UCSD-AML1 (cell line): ENCODE data around the gene SMPDL3A.
"Not testable (repeated sequence)": the region's sequence is repeated elsewhere in the genome, so short reads cannot be mapped to it uniquely, and the experiment has no call there.

Experiments used
- DNase-seq: peaks from one replicate; lab custom pipeline; 2025; ENCODE audit not compliant: unreplicated experiment; lab: John Stamatoyannopoulos, UW

Gene SMPDL3A, protein sequence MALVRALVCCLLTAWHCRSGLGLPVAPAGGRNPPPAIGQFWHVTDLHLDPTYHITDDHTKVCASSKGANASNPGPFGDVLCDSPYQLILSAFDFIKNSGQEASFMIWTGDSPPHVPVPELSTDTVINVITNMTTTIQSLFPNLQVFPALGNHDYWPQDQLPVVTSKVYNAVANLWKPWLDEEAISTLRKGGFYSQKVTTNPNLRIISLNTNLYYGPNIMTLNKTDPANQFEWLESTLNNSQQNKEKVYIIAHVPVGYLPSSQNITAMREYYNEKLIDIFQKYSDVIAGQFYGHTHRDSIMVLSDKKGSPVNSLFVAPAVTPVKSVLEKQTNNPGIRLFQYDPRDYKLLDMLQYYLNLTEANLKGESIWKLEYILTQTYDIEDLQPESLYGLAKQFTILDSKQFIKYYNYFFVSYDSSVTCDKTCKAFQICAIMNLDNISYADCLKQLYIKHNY

DNA sequence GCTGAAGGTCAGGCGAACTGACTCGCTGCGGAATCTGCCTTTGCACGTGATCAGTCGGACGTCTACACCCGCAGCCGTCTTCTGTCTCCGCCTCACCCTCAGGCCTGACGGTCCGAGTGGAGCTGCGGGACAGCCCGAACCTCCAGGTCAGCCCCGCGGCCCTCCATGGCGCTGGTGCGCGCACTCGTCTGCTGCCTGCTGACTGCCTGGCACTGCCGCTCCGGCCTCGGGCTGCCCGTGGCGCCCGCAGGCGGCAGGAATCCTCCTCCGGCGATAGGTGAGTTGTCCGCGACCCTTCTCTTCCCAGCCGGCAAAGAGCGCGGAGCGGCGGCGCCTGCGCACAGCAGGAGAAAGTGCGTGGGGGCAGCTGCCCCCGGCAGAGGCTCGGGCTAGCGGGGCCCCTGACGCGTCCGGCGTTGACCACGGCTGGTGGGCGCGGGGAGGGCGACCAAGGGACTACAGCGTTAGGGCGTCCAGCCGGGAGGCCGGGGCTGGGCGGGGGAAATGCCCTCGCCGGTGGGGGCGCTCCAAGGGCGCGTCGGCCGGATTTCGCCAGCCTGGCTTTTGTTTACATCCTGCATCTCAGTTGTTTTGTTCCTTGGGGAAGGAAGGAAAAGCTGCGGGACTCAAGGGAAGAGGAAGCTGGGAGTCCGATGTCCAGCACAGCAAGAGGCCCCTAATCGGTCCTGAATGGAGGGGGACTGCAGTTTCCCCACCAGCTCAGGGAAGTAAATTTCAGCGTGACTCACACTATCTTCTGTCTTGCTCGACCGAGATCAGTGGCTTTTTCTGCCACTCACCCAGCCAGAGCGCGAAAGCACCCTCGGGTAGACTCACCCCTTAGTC is at the start of gene SMPDL3A:
Gene SMPDL3A (plus strand): TSS at position 77 of the 846 bp plus-strand sequence. CDS start 89 bp downstream, at position 166.
- DNase-seq, result peak; percentile 39

GRCh38 chr6:122740091-122740490 is 49.0 kb upstream of the SMPDL3A start:
- DNase-seq, result no peak

DNA sequence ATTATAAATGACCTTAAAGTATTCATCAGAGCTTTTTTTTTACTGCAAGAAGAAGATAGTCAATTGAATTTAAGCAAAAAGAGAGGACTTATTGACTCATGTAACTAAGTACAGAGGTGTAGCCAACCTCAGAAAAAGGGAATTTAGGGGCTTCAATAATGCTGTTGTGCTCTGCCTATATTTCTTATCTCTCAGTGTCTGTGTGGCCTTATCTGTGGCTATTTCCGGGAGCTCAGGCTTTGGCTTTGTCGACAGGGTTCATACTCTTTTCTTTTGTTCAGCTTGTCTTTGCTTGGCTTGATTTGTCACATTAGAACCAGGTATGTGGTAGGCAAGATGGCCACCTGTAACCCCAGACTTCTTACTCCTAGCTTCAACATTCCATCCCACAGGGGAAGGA is 48.1 kb upstream of the SMPDL3A start:
- DNase-seq, result no peak

GRCh38 chr6:122744247-122744646 is 44.8 kb upstream of the SMPDL3A start:
- not testable (repeated sequence) for DNase-seq

DNA sequence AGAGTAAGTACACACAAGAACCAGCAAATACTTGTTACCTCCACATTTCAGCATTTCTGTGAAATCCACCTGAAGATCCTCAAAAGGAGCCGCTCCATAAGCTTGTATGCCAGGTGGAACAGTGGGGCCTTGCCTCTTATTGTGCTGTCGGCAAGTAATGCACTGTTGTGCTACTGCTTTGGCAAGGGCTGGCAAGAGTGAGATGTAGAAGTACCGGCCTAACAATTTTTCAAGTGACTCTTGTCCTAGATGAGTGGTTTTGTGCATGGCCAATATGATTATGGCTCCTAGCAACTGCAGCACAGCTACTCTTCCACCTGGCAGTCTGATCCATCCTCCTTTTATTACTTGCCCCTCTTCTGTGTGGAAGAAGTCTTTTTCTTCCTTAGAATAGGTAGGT is 44.2 kb upstream of the SMPDL3A start:
- DNase-seq, result not testable (repeated sequence)

DNA sequence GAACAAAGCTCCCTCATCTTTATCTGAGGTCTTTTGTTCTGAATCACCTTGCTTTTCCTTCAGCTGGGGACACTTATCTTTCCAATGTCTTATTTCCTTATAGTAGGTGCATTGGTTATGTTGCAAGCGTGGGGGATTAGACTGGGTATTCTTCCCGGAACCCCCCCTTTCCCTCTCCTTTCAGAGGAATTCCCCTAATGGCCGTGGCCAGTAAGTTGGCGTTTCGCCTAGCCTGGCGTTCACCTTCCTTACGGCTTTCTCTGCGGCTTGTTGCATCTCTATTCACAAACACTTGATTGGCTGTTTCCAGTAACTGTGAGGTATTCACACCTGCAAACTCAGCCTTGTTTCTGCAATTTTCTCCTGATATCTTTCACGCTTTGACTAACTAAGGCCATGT is 42.4 kb upstream of the SMPDL3A start:
- DNase-seq, result no peak

DNA sequence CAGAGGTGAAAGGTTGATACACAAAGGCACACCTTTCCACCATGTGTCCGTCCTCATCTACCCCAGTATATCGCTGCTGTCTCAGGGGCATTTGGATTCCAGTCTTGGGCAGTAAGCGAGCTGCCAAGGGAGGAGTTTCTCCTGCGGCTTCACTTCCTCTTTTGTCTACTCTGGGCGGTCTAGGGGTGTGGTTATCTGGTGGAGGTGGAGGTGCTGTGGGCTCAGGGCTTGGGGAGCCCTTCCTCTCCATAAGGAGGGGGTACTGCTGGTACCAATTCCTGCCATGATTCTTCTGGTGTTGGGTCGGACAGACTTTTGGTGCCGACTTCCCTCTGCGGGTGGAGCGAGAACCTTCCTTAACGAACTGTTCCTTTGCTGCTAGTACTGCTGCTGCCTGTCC is 41.5 kb upstream of the SMPDL3A start:
- DNase-seq, result peak; percentile 14

DNA sequence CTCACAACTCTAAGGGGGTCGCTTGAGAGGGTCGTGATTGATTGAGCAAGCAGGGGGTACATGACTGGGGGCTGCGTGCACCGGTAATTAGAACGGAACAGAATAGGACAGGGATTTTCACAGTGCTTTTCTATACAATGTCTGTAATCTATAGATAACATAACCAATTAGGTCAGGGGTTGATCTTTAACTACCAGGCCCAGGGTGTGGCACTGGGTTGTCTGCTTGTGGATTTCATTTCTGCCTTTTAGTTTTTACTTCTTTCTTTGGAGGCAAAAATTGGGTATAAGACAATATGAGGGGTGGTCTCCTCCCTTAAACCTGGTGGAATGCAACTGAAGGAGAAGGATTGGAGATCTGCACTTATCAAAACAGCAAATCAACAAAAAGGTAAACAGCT is 40.1 kb upstream of the SMPDL3A start:
- DNase-seq, result not testable (repeated sequence)

DNA sequence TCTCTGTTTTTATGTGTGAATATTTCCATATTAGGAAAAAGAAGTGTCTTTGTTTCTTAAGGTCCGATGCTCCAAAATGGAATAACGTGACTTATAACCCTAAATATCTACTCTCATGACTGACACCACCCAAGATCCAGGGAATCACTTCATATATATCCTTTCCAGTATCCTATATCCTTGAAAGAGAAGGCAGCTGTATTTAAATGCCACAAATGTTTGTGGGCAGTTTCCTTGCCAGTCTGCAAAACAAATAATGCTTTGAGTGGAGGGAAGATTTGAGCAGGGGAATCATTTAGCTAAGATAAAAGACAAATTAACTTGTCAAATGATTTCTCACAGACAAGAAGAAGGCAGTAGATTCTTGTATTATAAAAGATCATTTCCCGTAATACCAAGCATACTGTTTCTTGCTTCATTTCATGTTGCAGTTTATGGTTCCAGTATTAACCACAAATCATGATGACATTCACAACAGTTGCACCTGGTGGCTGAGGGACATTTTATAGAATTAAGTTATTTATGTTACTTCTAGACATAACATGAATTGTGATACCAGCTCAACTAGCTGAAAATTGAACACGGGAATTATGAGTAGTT is 39.5 kb upstream of the SMPDL3A start:
- DNase-seq, result no peak

DNA sequence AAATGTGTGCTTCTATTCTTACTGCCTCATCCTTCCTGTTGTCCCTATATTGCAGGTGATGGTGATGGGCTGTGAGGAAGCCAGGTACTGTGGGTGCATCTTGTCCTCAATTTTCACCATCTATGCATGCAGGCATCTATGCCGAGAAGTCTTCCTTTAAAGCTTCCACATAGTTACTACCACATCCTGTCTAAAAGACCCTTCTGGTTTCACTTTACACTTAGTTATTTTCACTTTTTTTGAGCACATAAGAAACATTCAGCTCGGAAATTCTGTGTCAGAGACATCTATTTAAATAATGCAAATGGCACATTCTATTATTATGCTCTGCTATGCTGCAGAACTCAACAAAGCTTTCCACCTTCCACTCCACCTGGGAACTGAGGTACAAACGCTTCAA is 37.7 kb upstream of the SMPDL3A start:
- no peak for DNase-seq

- DNase-seq, result no peak
Observed at GRCh38 chr6:122752459-122752858, 36.6 kb upstream of the SMPDL3A start.

DNA sequence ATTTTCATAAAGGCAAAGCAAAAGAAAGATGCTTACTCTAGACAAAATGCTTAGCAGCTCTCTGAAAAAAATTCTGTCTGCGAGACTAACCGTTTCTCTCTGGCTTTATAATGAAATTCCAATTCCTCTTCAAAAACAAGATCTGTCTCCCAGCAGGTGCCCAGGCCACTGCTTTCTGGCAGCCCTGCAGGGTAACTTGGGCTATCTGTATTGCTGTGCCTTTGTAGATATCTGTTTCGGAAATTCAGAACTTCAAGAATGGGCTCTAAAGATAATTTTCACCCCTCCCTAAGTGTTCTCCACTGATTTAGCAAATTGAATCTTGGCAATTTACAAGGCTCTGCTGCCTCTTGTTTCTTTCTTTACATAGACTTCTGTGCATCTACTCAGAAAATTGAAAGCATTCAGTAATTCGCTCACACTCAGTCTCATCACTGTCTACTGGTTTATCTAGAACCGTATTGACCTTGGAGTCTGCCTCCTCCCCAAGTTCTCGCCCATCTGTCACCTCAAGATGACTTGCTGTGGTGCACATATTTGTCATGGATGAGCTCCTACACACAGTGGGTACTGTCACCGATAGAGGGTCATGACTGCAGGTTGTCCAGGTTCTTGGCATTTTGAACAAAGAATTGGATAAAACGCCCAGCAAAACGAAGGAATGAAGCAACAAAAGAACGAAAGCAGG is 35.9 kb upstream of the SMPDL3A start:
- no peak for DNase-seq

DNA sequence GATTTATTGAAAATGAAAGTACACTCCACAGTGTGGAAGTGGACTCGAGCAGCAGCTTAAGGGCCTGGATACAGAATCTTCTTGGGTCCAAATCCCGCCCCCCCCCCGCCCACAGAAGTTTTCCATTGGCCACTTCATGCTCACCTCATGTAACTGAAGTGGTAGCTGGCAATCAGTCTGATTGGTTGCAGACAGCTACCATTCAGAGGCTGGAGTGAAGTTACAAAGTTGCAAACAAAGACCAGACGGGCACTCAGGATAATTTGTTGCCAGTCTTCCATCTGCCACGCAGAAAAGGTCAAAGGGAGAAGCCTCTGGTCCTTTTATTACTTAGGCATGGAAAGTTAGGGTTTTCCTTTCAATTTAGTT is 35.4 kb upstream of the SMPDL3A start:
- no peak for DNase-seq

- DNase-seq, result no peak
Observed at GRCh38 chr6:122754191-122754731, 34.8 kb upstream of the SMPDL3A start.

DNA sequence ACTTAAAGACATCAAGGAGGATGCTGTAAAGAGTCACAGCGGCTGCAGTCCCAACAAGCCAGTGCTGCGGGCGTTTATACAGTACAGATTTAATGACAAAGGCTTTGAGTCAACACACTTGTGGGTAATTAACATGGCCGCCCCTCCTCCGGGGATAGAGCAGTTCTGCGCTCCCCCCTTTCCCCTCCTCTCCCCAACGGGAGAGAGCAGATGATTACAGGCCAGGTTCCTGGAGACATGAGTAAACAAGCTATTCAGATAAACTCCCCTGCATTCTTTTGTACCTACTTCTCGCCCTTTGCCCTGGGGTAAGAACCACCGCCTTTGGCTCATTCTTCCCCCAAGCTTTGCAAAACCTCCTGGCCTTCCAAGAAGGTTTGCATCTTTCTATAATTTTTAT is 33.2 kb upstream of the SMPDL3A start:
- DNase-seq, result no peak

- DNase-seq, result no peak
Observed at GRCh38 chr6:122758927-122759334, 30.1 kb upstream of the SMPDL3A start.

DNA sequence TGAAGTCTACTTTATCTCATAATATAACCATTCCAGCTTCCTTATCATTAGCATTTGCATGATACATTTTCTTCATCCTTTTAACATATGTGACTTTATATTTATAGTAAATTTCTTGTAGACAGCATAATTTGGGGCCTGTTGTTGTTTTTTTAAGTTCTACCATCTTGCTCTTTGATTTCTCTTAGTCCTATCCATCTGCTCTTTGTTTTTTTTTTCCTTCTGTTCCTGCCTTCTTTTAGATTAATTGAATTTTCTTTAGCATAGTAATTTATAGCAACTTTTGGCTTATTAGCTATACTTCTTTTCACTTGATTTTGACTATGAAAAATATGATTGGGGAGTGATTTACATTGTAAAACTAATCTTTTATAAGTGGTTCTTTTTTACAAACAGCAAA is 28.7 kb upstream of the SMPDL3A start:
- no peak for DNase-seq

- DNase-seq, result no peak
Observed at GRCh38 chr6:122766256-122766655, 22.8 kb upstream of the SMPDL3A start.

GRCh38 chr6:122770835-122771601 is 18.0 kb upstream of the SMPDL3A start:
- no peak for DNase-seq
